Esophagus squamous epithelium (tissue), 4 donors: Measurements from ENCODE around the gene PIPOX.

Experiments used
- CTCF ChIP-seq, 6 experiments: fragments of 450-650 bp in 4 of 6; fragments of 200-600 bp in 2 of 6; sonication (generic) in 2 of 6; IDR thresholded peaks; one replicate each; pipeline ENCODE4 v1.5.1; 2016 to 2019; ENCODE audit warnings: antibody characterized with exemption in 6 of 6, mild to moderate bottlenecking in 4 of 6, moderate library complexity in 4 of 6
- POLR2A ChIP-seq, 4 donors: fragments of 450-650 bp; IDR thresholded peaks; one replicate each; pipeline ENCODE4 v1.6.1; 2017; ENCODE audit warnings: antibody characterized with exemption in 4 of 4, mild to moderate bottlenecking in 4 of 4, moderate library complexity in 3 of 4

- no peak for TF ChIP-seq CTCF (IDR thresholded peaks at IDR 0.05)
- no peak for TF ChIP-seq POLR2A (IDR thresholded peaks at IDR 0.05)
These were observed 38.0 kb downstream of the PIPOX start for GRCh38 chr17:29080965-29081364.
